ENCODE results near the gene SPATA6.

- TF ChIP-seq CTCF (IDR thresholded peaks at IDR 0.05; ENCODE audit: poor library complexity) (no peak), EZH2phosphoT487 (IDR thresholded peaks at IDR 0.05; ENCODE audit: low read depth, severe bottlenecking, unreplicated experiment) (no peak), EZH2 (IDR thresholded peaks at IDR 0.05; ENCODE audit: borderline replicate concordance) (no peak)
Observed at GRCh38 chr1:48493041-48493440, 21.0 kb upstream of the SPATA6 start.
